Fibroblast of lung (primary cell): ENCODE results near the gene GSC2. TPM values are rescaled to one million over a fixed set of nuclear protein-coding genes. Genes with fewer than 3 reads are reported as not detected.

ENCODE experiments used
- DNase-seq, 2 donors: peaks; one replicate each; pipeline versions ENCODE4 v3.0.0 to v3.0.0-alpha.2; 2010; ENCODE audit warnings: low read depth in 2 of 2
- H2AFZ ChIP-seq: 2 replicates; pipeline ENCODE4 v1.5.1; 2012; ENCODE audit warnings: low read length, control low read depth, inconsistent platforms
- H3K27ac ChIP-seq: 2 replicates; pipeline ENCODE4 v1.5.1; 2011; ENCODE audit warnings: low read length, control low read depth; ENCODE audit not compliant: insufficient read depth
- H3K27me3 ChIP-seq: 2 replicates; pipeline ENCODE4 v1.5.1; 2011; ENCODE audit warnings: mild to moderate bottlenecking, low read length; ENCODE audit not compliant: control insufficient read depth, insufficient read depth
- H3K36me3 ChIP-seq: 2 replicates; pipeline ENCODE4 v1.5.1; 2011; ENCODE audit warnings: low read length; ENCODE audit not compliant: control insufficient read depth, insufficient read depth
- H3K4me1 ChIP-seq: 2 replicates; pipeline ENCODE4 v1.5.1; 2011; ENCODE audit warnings: low read length; ENCODE audit not compliant: control insufficient read depth, insufficient read depth; ENCODE audit errors: extremely low read depth
- H3K4me2 ChIP-seq: 2 replicates; pipeline ENCODE4 v1.5.1; 2011; ENCODE audit warnings: low read length, control low read depth; ENCODE audit not compliant: insufficient read depth; ENCODE audit errors: extremely low read depth
- H3K4me3 ChIP-seq, 4 experiments: fragments of 200-600 bp in 1 of 4; sonication (generic) in 1 of 4; replicated peaks in 1 of 4; 2 replicates each; pipeline ENCODE4 v1.5.1; 2011 to 2016; ENCODE audit warnings: low read length in 4 of 4, low read depth in 3 of 4, mild to moderate bottlenecking in 3 of 4, control low read depth in 2 of 4, inconsistent platforms in 1 of 4, mixed read lengths in 1 of 4; ENCODE audit not compliant: insufficient read depth in 1 of 4; ENCODE audit errors: control extremely low read depth in 1 of 4
- H3K79me2 ChIP-seq: 2 replicates; pipeline ENCODE4 v1.5.1; 2012; ENCODE audit warnings: mild to moderate bottlenecking, low read length, inconsistent platforms; ENCODE audit not compliant: control insufficient read depth, insufficient read depth
- H3K9ac ChIP-seq: 2 replicates; pipeline ENCODE4 v1.5.1; 2011; ENCODE audit warnings: mild to moderate bottlenecking, low read length, control low read depth; ENCODE audit not compliant: insufficient read depth
- H3K9me3 ChIP-seq: 2 replicates; pipeline ENCODE4 v1.5.1; 2012; ENCODE audit warnings: low read depth, low read length; ENCODE audit not compliant: control insufficient read depth, insufficient read depth
- H4K20me1 ChIP-seq: 2 replicates; pipeline ENCODE4 v1.5.1; 2011; ENCODE audit warnings: low read length; ENCODE audit not compliant: control insufficient read depth, insufficient read depth; ENCODE audit errors: extremely low read depth
- CTCF ChIP-seq, 2 donors: IDR thresholded peaks in 1 of 2; conservative IDR thresholded peaks in 1 of 2; 1 replicate in 1 of 2; 2 replicates in 1 of 2; pipeline ENCODE4 v1.5.1; 2011 to 2012; ENCODE audit warnings: low read length in 2 of 2, control low read depth in 1 of 2, inconsistent platforms in 1 of 2, low read depth in 1 of 2, mild to moderate bottlenecking in 1 of 2
- EZH2 ChIP-seq: IDR thresholded peaks from 2 replicates; pipeline ENCODE4 v1.5.1; 2012; ENCODE audit warnings: low read length, control low read depth, mild to moderate bottlenecking; ENCODE audit errors: missing control alignments
- polyA plus RNA-seq, 2 donors: library from polyadenylated mRNA; depleted of rRNA in 1 of 2; stranded (reverse) in 1 of 2; unstranded in 1 of 2; fragments of >200 nt; gene quantifications; 2 replicates each; pipeline ENCODE4 v1.2.1, GENCODE V29; 2011 to 2012; ENCODE audit warnings: missing spikeins in 1 of 2
- total RNA-seq: library from RNA; depleted of rRNA; stranded (reverse); fragments of >200 nt; gene quantifications from 2 replicates; pipeline ENCODE4 v1.2.1, GENCODE V29; 2014

Gene GSC2
- total and polyA plus RNA-seq, 2 donors (not counting 1 experiment from before 2014, with no cell fraction given): not detected

- Histone ChIP-seq H2AFZ (no peak overlapping the region), H3K9me3 (no peaks in the 10 kb centered on the region), H3K4me2 (no peak overlapping the region), H3K4me3 (no peak overlapping the region), H3K9ac (no peak overlapping the region), H3K27ac (no peak overlapping the region), H3K36me3 (peaks cover 11% of the 10 kb centered on the region), H4K20me1 (no peaks in the 10 kb centered on the region), H3K27me3 (no peaks in the 10 kb centered on the region), H3K79me2 (peaks cover 49% of the 10 kb centered on the region), H3K4me1 (peaks cover 32% of the 10 kb centered on the region)
- no peak for DNase-seq
- TF ChIP-seq EZH2 (no peak), CTCF (conservative IDR thresholded peaks at IDR 0.05 in 1 of 2, IDR thresholded peaks at IDR 0.05 in 1 of 2; ENCODE audit: low read depth in 1 of 2, low read length in 2 of 2) (no peak)
These were observed 25.6 kb upstream of the GSC2 start for GRCh38 chr22:19175602-19176174.

- Histone ChIP-seq H3K4me3 (no peak overlapping the region), H3K27ac (peak overlapping the region; percentile 63), H2AFZ (no peak overlapping the region), H3K4me1 (peaks cover 37% of the 10 kb centered on the region), H3K27me3 (no peaks in the 10 kb centered on the region), H3K9ac (peak overlapping the region; percentile 20), H4K20me1 (no peaks in the 10 kb centered on the region), H3K79me2 (peaks cover 49% of the 10 kb centered on the region), H3K9me3 (no peaks in the 10 kb centered on the region), H3K4me2 (peak overlapping the region; percentile 19), H3K36me3 (peaks cover 11% of the 10 kb centered on the region)
- TF ChIP-seq CTCF (conservative IDR thresholded peaks at IDR 0.05 in 1 of 2, IDR thresholded peaks at IDR 0.05 in 1 of 2; ENCODE audit: low read depth in 1 of 2, low read length in 2 of 2) (no peak), EZH2 (no peak)
- no peak for DNase-seq
These were observed 25.0 kb upstream of the GSC2 start for GRCh38 chr22:19175026-19175601.

- Histone ChIP-seq H3K27me3 (no peaks in the 10 kb centered on the region), H3K79me2 (peaks cover 49% of the 10 kb centered on the region), H3K4me3 (no peak overlapping the region), H3K4me2 (peak overlapping the region; percentile 19), H3K9me3 (no peaks in the 10 kb centered on the region), H3K9ac (peak overlapping the region; percentile 20), H3K4me1 (peaks cover 38% of the 10 kb centered on the region), H2AFZ (no peak overlapping the region), H3K36me3 (peaks cover 11% of the 10 kb centered on the region), H4K20me1 (no peaks in the 10 kb centered on the region), H3K27ac (peak overlapping the region; percentile 63)
- no peak for TF ChIP-seq EZH2
- no peak for TF ChIP-seq CTCF (conservative IDR thresholded peaks at IDR 0.05 in 1 of 2, IDR thresholded peaks at IDR 0.05 in 1 of 2; ENCODE audit: low read depth in 1 of 2, low read length in 2 of 2)
- DNase-seq: peak; percentile 58 to 69
These were observed 24.3 kb upstream of the GSC2 start for GRCh38 chr22:19174106-19175025.
